Measurements from ENCODE around the gene SMIM12.

SMIM12 gene

DNA sequence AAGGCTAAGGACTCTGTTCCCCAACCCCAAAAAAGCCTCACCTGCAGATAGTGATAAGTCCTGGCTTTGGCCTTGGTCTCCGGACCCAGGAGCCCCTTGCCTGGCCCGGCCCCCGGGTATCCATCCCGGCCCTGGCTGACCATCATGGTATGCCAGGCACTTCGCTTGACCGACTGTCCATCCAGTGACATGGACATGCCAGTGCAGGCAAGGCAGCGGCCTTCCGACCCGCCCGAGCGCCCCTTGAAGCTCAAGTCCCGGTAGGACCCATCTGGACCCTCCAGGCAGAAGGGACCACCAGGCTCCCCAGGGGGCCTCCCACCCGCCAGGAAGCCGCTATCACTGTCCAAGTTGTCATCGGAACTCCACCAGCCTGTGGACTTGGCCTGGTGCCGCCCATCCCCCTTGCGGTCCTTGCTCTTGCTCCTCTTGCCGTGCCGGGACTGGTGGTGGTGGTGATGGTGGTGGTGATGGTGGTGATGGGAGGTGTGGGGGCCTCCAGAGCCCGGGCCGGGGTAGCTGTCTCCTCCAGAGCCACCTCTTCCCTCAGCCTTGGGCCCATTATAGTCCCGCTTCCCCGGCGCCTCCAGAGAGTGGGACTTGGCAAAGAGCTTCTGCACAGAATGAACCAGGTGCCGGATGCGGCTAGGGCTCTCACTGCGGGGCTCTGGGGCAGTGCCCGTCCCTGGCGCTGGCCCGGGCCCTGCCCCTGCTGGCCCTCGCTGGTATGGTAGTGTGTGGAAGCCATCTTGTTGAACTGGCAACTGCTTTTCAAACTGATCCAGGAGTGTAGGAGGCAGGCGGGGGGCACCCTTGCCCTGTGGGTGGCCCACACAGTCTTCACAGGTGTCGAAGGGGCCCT is 44.9 kb upstream of the SMIM12 start:
- TF ChIP-seq CTCF (IDR thresholded peaks at IDR 0.05; ENCODE audit: extremely low read depth, missing control alignments): no peak
- no peak for DNase-seq (ENCODE audit: low spot score)

DNA sequence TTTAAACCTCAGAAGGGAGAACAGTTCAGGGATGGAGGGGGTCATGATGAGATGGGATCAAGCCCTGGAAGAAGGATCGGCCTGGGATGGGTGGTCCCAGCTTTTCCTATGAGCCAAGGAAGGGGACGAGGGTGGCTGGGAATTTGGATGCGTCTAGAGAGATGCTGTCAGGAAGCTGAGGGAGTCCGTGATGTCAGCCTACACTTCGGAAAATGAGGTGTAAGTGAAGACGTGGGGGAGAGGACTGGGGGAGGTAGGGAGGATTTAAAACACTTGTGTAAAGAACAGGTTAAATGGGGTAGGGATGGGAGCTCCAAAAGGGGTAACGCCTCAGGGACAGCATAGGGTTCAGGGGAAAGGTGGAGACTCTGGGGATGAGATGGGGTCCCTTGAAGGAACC is 42.4 kb upstream of the SMIM12 start:
- DNase-seq (ENCODE audit: low spot score): no peak
- TF ChIP-seq CTCF (IDR thresholded peaks at IDR 0.05; ENCODE audit: extremely low read depth, missing control alignments): no peak

DNA sequence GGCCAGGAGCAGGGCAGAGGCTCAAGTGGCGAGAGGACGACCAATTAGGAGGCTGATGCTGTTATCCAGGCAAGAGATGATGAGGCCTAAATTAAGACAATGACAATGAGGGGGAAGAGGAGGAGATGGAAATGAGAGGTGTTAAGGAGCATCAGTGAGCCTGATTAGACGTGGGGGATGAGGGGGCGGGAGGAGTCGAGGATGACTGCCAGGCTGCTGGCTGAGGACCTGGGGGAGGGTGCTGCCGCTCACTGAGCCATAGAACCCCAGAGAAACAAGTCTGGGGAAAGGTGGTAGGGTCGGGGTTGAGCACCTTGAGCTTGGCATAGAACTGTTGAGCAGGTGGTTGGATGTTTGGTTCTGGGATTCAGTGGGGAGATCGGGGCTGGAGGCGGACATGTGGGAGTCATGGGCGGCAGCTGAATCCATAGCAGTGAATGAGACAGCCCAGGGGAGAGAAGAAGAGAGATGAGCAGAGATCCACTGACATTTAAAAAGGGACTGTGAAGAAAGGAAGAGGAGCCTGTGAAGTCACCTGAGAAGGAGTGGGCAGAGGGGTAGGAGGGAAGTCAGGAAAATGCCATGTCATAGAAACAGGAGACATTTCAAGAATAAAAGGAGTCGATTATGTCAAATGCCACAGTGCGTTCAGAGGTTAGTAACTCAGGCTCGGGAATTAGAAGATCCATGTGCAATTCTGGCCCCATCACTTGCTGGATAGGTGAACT is 41.4 kb upstream of the SMIM12 start:
- no peak for TF ChIP-seq CTCF (IDR thresholded peaks at IDR 0.05; ENCODE audit: extremely low read depth, missing control alignments)
- no peak for DNase-seq (ENCODE audit: low spot score)

- no peak for TF ChIP-seq CTCF (IDR thresholded peaks at IDR 0.05; ENCODE audit: extremely low read depth, missing control alignments)
Measured at GRCh38 chr1:34899906-34900305, 40.4 kb upstream of the SMIM12 start.

GRCh38 chr1:34899471-34899870 is 39.9 kb upstream of the SMIM12 start:
- no peak for DNase-seq (ENCODE audit: low spot score)
- no peak for TF ChIP-seq CTCF (IDR thresholded peaks at IDR 0.05; ENCODE audit: extremely low read depth, missing control alignments)

More at GRCh38 chr1:34899906-34900305, 40.4 kb upstream of the SMIM12 start:
- DNase-seq (ENCODE audit: low spot score): no peak

DNA sequence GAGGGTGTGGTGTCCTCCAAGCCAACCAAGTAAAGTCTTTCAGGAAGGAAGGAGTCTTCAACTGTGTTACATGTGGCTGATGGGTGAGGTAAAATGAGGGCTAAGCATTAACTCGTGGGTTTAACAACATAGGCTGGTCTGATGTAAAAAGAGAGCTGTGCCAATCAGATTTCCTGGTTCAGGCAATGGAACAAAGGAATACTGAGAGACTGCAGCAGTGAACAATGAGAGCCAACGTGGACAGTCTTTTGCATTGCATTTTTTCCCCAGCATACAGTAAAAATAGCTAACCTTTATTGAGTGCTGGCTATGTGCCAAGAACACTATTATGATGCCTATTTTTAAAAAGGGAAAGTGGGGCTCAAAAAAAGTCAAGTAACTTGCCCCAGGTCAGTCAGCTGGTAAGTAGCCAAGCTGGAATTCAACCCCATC is 38.8 kb upstream of the SMIM12 start:
- no peak for DNase-seq (ENCODE audit: low spot score)
- TF ChIP-seq CTCF (IDR thresholded peaks at IDR 0.05; ENCODE audit: extremely low read depth, missing control alignments): no peak

DNA sequence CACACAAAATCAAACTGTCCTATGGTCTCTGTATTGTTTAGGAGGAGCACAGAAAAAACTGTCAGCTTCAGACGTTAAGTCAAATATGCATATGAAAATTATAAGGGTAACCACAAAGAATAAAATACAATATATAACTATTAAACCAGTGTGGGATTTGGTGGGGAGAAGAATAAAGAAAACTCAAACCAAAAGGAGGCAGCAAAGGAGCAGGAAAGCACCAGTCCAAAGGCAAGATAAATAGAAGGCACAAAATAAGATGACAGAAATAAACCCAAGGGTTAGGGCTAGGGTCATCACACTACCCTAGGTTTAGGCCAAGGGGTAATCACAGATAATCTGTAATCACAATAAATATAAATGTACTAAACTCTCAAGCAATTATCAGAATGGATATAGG is 37.1 kb upstream of the SMIM12 start:
- TF ChIP-seq CTCF (IDR thresholded peaks at IDR 0.05; ENCODE audit: extremely low read depth, missing control alignments): no peak
- no peak for DNase-seq (ENCODE audit: low spot score)

Measured in GM20000 (cell line).